ENCODE results near the gene LY6G6D.

The LY6G6D gene

GRCh38 chr6:31740397-31741223 lies 25.5 kb downstream of the LY6G6D start:
- DNase-seq (ENCODE audit: low read depth), result no peak
- peak overlapping the region; percentile 77 for H3K4me3 ChIP-seq (ENCODE audit: low read depth, low read length)
- TF ChIP-seq, protein P1, sequence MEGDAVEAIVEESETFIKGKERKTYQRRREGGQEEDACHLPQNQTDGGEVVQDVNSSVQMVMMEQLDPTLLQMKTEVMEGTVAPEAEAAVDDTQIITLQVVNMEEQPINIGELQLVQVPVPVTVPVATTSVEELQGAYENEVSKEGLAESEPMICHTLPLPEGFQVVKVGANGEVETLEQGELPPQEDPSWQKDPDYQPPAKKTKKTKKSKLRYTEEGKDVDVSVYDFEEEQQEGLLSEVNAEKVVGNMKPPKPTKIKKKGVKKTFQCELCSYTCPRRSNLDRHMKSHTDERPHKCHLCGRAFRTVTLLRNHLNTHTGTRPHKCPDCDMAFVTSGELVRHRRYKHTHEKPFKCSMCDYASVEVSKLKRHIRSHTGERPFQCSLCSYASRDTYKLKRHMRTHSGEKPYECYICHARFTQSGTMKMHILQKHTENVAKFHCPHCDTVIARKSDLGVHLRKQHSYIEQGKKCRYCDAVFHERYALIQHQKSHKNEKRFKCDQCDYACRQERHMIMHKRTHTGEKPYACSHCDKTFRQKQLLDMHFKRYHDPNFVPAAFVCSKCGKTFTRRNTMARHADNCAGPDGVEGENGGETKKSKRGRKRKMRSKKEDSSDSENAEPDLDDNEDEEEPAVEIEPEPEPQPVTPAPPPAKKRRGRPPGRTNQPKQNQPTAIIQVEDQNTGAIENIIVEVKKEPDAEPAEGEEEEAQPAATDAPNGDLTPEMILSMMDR (IDR thresholded peaks at IDR 0.05; ENCODE audit: control insufficient read depth, extremely low read depth, insufficient read depth), result no peak

DNA sequence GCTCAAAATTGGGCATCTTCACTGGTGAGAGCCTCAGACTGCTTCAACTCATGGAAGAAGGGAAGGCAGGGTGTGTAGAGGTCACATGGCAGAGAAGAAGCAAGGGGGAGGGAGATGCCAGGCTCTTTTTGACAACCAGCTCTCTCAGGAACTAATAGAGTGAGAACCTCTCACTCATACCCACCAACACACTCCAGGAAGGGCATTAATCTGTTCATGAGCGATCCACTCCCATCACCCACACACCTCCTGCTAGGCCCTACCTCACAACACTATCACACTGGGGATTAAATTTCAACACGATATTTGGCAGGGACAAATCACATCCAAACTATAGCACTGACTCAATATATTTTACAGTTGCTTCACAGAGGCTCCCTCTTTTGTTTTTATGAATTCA lies 26.7 kb downstream of the LY6G6D start:
- no peak overlapping the region for H3K4me3 ChIP-seq (ENCODE audit: low read depth, low read length)
- no peak for DNase-seq (ENCODE audit: low read depth)
- TF ChIP-seq, protein P1 (IDR thresholded peaks at IDR 0.05; ENCODE audit: control insufficient read depth, extremely low read depth, insufficient read depth), result no peak

- DNase-seq (ENCODE audit: low read depth), result no peak
- TF ChIP-seq, protein P1 (IDR thresholded peaks at IDR 0.05; ENCODE audit: control insufficient read depth, extremely low read depth, insufficient read depth), result no peak
- H3K4me3 ChIP-seq (ENCODE audit: low read depth, low read length), result no peak overlapping the region
These were observed 27.7 kb downstream of the LY6G6D start for GRCh38 chr6:31742894-31743293.

GRCh38 chr6:31744422-31744821 lies 29.3 kb downstream of the LY6G6D start:
- DNase-seq (ENCODE audit: low read depth), result no peak
- H3K4me3 ChIP-seq (ENCODE audit: low read depth, low read length), result no peak overlapping the region
- TF ChIP-seq, protein P1 (IDR thresholded peaks at IDR 0.05; ENCODE audit: control insufficient read depth, extremely low read depth, insufficient read depth), result no peak

- DNase-seq (ENCODE audit: low read depth), result no peak
- H3K4me3 ChIP-seq (ENCODE audit: low read depth, low read length), result no peak overlapping the region
- TF ChIP-seq, protein P1 (IDR thresholded peaks at IDR 0.05; ENCODE audit: control insufficient read depth, extremely low read depth, insufficient read depth), result no peak
These were observed 34.3 kb downstream of the LY6G6D start for GRCh38 chr6:31749301-31750036.

- H3K4me3 ChIP-seq (ENCODE audit: low read depth, low read length), result no peak overlapping the region
- TF ChIP-seq, protein P1 (IDR thresholded peaks at IDR 0.05; ENCODE audit: control insufficient read depth, extremely low read depth, insufficient read depth), result no peak
- no peak for DNase-seq (ENCODE audit: low read depth)
These were observed 35.4 kb downstream of the LY6G6D start for GRCh38 chr6:31750411-31751022.
